Neural cell (in vitro differentiated cells): ENCODE data around the gene PRADC1.

Experiments used
- CTCF ChIP-seq: fragments of 450-650 bp; IDR thresholded peaks from 2 replicates; pipeline ENCODE4 v1.5.1; 2014; ENCODE audit warnings: antibody characterized with exemption, mild to moderate bottlenecking, moderate library complexity; ENCODE audit not compliant: poor library complexity, severe bottlenecking
- EP300 ChIP-seq: fragments of 450-650 bp; conservative IDR thresholded peaks from 2 replicates; pipeline ENCODE4 v1.6.1; 2014; ENCODE audit warnings: antibody characterized with exemption, mild to moderate bottlenecking, moderate library complexity; ENCODE audit not compliant: poor library complexity, severe bottlenecking
- EZH2 ChIP-seq: fragments of 200-600, 300-800 bp; shearing (Covaris generic), sonication (generic); IDR thresholded peaks from 2 replicates; pipeline ENCODE4 v1.6.1; 2014; ENCODE audit warnings: antibody characterized with exemption, low read length, borderline replicate concordance, mild to moderate bottlenecking; ENCODE audit not compliant: insufficient read depth, poor library complexity, severe bottlenecking
- MXI1 ChIP-seq: fragments of 450-650 bp; conservative IDR thresholded peaks from 2 replicates; pipeline ENCODE4 v1.6.1; 2014; ENCODE audit warnings: antibody characterized with exemption, mild to moderate bottlenecking; ENCODE audit not compliant: poor library complexity, severe bottlenecking
- POLR2AphosphoS5 ChIP-seq: IDR thresholded peaks from 2 replicates; pipeline ENCODE4 v1.6.1; 2012
- RAD21 ChIP-seq: fragments of 450-650 bp; conservative IDR thresholded peaks from 2 replicates; pipeline ENCODE4 v1.6.1; 2014; ENCODE audit warnings: antibody characterized with exemption, mild to moderate bottlenecking, moderate library complexity
- REST ChIP-seq: IDR thresholded peaks from 2 replicates; pipeline ENCODE4 v1.6.1; 2012; ENCODE audit warnings: borderline replicate concordance
- SMC3 ChIP-seq: fragments of 450-650 bp; conservative IDR thresholded peaks from 2 replicates; pipeline ENCODE4 v1.6.1; 2014; ENCODE audit warnings: antibody characterized with exemption, mild to moderate bottlenecking, moderate library complexity; ENCODE audit not compliant: poor library complexity
- TAF1 ChIP-seq: IDR thresholded peaks from 2 replicates; pipeline ENCODE4 v1.6.1; 2012; ENCODE audit warnings: low read depth

- TF ChIP-seq CTCF (peak; percentile 81), MXI1 (no peak), EP300 (no peak), REST (no peak), POLR2AphosphoS5 (no peak), RAD21 (peak; percentile 68), TAF1 (no peak), EZH2 (no peak), SMC3 (peak; percentile 72)
These were observed 20.4 kb downstream of the PRADC1 start for GRCh38 chr2:73212448-73213176.
